GM23248 (cell line): ENCODE measurements around the gene DIPK1B. TPM values are rescaled to one million over a fixed set of nuclear protein-coding genes. Genes with fewer than 3 reads are reported as not detected.

Experiments used
- DNase-seq: peaks from one replicate; pipeline ENCODE4 v3.0.0-alpha.2; 2015
- H2AFZ ChIP-seq: fragments of 200-600 bp; sonication (generic); 2 replicates; pipeline ENCODE4 v1.6.1; 2016; ENCODE audit warnings: antibody characterized with exemption
- H3F3A ChIP-seq: fragments of 200-600 bp; sonication (generic); 2 replicates; pipeline ENCODE4 v1.6.1; 2016; ENCODE audit warnings: mild to moderate bottlenecking, antibody characterized with exemption, mixed run types; ENCODE audit not compliant: insufficient read depth
- H3K27ac ChIP-seq: fragments of 200-600 bp; sonication (generic); 2 replicates; pipeline ENCODE4 v1.5.1; 2016; ENCODE audit warnings: mild to moderate bottlenecking
- H3K27me3 ChIP-seq: fragments of 200-600 bp; sonication (generic); replicated peaks from 2 replicates; pipeline ENCODE4 v1.6.1; 2016; ENCODE audit warnings: mild to moderate bottlenecking; ENCODE audit not compliant: insufficient read depth
- H3K36me3 ChIP-seq: fragments of 200-600 bp; sonication (generic); 2 replicates; pipeline ENCODE4 v1.6.1; 2016; ENCODE audit warnings: low read depth, mild to moderate bottlenecking
- H3K4me1 ChIP-seq: fragments of 200-600 bp; sonication (generic); 2 replicates; pipeline ENCODE4 v1.6.1; 2016; ENCODE audit warnings: mild to moderate bottlenecking; ENCODE audit not compliant: insufficient read depth
- H3K4me2 ChIP-seq: fragments of 200-600 bp; sonication (generic); one replicate; pipeline ENCODE4 v1.6.1; 2016; ENCODE audit warnings: mild to moderate bottlenecking; ENCODE audit not compliant: unreplicated experiment
- H3K4me3 ChIP-seq: fragments of 200-600 bp; sonication (generic); 2 replicates; pipeline ENCODE4 v1.5.1; 2016; ENCODE audit warnings: mild to moderate bottlenecking
- H3K79me2 ChIP-seq: fragments of 200-600 bp; sonication (generic); 2 replicates; pipeline ENCODE4 v1.6.1; 2016; ENCODE audit warnings: mild to moderate bottlenecking; ENCODE audit not compliant: insufficient read depth
- H3K9ac ChIP-seq: fragments of 200-600 bp; sonication (generic); 2 replicates; pipeline ENCODE4 v1.6.1; 2016; ENCODE audit warnings: mild to moderate bottlenecking
- H3K9me2 ChIP-seq: fragments of 200-600 bp; sonication (generic); 2 replicates; pipeline ENCODE4 v1.6.1; 2016; ENCODE audit warnings: mixed run types, mild to moderate bottlenecking, moderate library complexity; ENCODE audit not compliant: insufficient read depth
- H3K9me3 ChIP-seq: fragments of 200-600 bp; sonication (generic); one replicate; pipeline ENCODE4 v1.6.1; 2017; ENCODE audit warnings: low read depth
- H4K20me1 ChIP-seq: fragments of 200-600 bp; sonication (generic); 2 replicates; pipeline ENCODE4 v1.6.0; 2016; ENCODE audit not compliant: insufficient read depth
- EZH2 ChIP-seq: fragments of 200-600 bp; sonication (generic); IDR thresholded peaks from 2 replicates; pipeline ENCODE4 v1.6.1; 2018; ENCODE audit warnings: antibody characterized with exemption, mild to moderate bottlenecking; ENCODE audit not compliant: insufficient read depth, poor library complexity, severe bottlenecking
- EZH2phosphoT487 ChIP-seq: fragments of 200-600 bp; sonication (generic); IDR thresholded peaks from 2 replicates; pipeline ENCODE4 v1.6.1; 2018; ENCODE audit warnings: antibody characterized with exemption, moderate library complexity, mild to moderate bottlenecking, low read depth; ENCODE audit not compliant: insufficient read depth
- WGBS, 2 experiments: methylation state at CpG; one replicate each; pipeline ENCODE4 v1.1.6; 2015 to 2017; ENCODE audit warnings: low lambda C conversion rate in 2 of 2, low coverage in 1 of 2; ENCODE audit errors: missing lambda C conversion rate in 2 of 2; 5-methylcytosine and 5-hydroxymethylcytosine counted together
- in situ Hi-C: fragments of 300-500 bp; cut with MboI; formaldehyde crosslinking; loops from 2 replicates; pipeline ENCODE4 v1.15.0; 2020
- polyA plus RNA-seq: library from polyadenylated mRNA; unstranded; fragments of >200 nt; fragmentation: Nextera tagmentation; extraction: Ambion mirVana; gene quantifications from 2 replicates; pipeline ENCODE4 v1.2.1, GENCODE V29; 2016
- total RNA-seq: library from RNA; depleted of rRNA; stranded (reverse); fragments of >200 nt; shearing (Covaris generic); gene quantifications from 2 replicates; pipeline ENCODE4 v1.2.3, GENCODE V29; 2014

DIPK1B gene
- total and polyA plus RNA-seq, 2 experiments from 2014 or later, result not detected

DNA sequence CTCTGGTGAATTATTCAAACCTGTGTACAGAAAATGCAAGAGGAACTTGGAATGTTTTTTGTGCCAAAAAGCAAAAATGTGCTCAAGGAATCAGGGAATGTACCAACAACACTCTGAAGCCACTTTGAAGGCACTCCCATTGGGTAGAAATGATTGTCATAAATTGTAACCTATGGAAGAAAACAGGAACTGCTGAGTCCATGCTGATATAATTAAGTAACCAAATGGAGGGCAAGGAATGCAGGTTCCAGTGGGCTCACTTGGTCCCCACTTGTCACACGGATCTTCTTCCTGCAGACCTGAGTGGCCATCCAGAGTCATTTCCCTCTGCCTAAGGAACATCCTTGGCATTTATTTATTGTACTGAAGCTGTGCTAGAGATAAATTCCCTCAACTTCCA, 38.9 kb downstream of the DIPK1B start:
- no peaks in the 10 kb centered on the region for H3K27me3 ChIP-seq
- H3K4me1 ChIP-seq, result no peaks in the 10 kb centered on the region
- H3K36me3 ChIP-seq, result no peaks in the 10 kb centered on the region
- H3K4me3 ChIP-seq, result no peak overlapping the region
- peaks cover 10% of the 10 kb centered on the region for H3F3A ChIP-seq
- no peaks in the 10 kb centered on the region for H3K9me2 ChIP-seq
- in situ Hi-C loops, result no loop called here
- 88 to 92% methylated on average over 1 of the region's 1 CpG for WGBS, 2 experiments
- no peak overlapping the region for H3K27ac ChIP-seq
- TF ChIP-seq EZH2phosphoT487 (no peak), EZH2 (no peak)
- no peak for DNase-seq
- H3K9me3 ChIP-seq, result no peaks in the 10 kb centered on the region
- no peak overlapping the region for H3K4me2 ChIP-seq
- no peaks in the 10 kb centered on the region for H3K79me2 ChIP-seq
- no peak overlapping the region for H2AFZ ChIP-seq
- H3K9ac ChIP-seq, result no peak overlapping the region
- no peaks in the 10 kb centered on the region for H4K20me1 ChIP-seq

DNA sequence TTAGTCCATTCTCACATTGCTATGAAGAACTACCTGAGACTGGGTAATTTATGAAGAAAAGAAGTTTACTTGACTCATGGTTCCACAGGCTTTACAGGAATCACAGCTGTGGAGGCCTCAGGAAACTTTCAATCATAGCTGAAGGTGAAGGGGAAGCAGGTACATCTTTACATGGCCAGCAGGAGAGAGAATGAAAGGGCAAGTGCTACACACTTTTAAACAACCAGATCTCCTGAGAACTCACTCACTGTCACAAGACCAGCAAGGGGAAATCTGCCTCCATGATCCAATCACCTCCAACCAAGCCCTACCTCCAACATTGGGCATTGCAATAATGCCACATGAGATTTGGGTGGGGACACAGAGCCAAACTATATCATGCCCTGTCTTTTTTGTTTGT, 39.4 kb downstream of the DIPK1B start:
- no peaks in the 10 kb centered on the region for H3K27me3 ChIP-seq
- H3K9ac ChIP-seq, result no peak overlapping the region
- in situ Hi-C loops, result no loop called here
- no peaks in the 10 kb centered on the region for H3K9me3 ChIP-seq
- no peaks in the 10 kb centered on the region for H3K79me2 ChIP-seq
- no peaks in the 10 kb centered on the region for H3K4me1 ChIP-seq
- TF ChIP-seq EZH2phosphoT487 (no peak), EZH2 (no peak)
- H3F3A ChIP-seq, result peaks cover 10% of the 10 kb centered on the region
- H4K20me1 ChIP-seq, result no peaks in the 10 kb centered on the region
- no peak overlapping the region for H2AFZ ChIP-seq
- H3K4me3 ChIP-seq, result no peak overlapping the region
- DNase-seq, result no peak
- no peak overlapping the region for H3K4me2 ChIP-seq
- H3K36me3 ChIP-seq, result no peaks in the 10 kb centered on the region
- no peak overlapping the region for H3K27ac ChIP-seq
- no peaks in the 10 kb centered on the region for H3K9me2 ChIP-seq

DNA sequence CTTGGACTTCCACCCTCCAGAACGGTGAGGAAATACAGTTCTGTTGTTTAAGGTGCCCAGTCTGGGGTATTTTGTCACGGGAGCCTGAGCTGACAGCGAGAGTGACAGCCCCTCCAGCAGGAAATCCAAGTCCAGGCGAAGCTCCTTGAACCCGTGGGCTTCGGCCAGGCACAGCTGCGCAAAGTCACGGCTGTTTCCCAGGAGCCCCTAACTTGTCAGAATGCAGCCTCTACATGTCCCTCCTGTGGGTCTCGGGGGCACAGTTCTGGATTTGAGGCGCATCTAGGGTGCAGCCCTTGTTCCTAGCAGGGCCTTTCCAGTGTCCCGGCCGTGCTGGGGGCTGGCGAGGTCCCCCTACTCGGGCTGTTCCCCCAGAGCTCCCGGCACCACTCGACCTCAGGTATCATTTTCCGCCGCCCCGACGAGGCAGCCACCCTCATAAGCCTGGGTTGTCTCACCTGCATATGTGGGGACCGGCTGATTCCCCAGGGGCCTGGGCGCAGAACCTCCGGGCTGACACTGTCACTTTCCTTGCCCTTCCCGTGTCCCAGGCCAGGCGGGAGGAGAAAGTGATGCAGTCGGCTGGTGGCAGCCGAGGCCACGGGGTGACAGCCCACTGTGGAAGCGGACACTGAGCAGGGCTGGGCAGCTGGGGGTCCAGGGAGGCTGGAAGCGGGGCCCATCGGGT, 41.1 kb downstream of the DIPK1B start:
- TF ChIP-seq EZH2phosphoT487 (no peak), EZH2 (no peak)

DNA sequence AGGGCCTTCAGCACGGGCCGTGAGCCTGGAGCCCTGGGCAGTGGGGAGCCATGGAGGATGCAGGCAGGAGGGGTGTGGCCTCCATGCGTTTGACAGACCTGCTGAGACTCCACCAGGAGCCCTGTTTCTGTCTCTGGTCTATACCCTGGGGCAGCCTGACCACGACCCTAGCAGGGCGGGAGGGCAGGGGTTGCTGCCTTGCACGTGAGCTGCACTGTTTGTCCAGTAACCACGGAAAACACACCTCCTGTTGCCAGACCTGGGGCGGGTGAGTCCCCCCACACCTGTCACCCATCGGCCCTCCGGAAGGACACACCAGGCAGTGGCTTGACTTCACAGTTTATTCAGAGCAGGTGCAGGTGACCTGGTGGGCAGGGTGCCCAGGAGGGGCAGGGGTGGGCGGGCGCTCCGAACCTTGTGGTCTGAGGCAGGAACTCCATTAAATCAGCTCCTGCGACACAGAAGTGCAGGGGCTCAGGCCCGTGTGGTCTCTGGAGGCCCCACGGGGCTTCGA, 41.7 kb downstream of the DIPK1B start:
- Histone ChIP-seq H3K9me2 (no peaks in the 10 kb centered on the region), H4K20me1 (no peaks in the 10 kb centered on the region), H3K36me3 (no peaks in the 10 kb centered on the region), H3K4me2 (no peak overlapping the region), H3K27me3 (no peaks in the 10 kb centered on the region), H2AFZ (no peak overlapping the region), H3K4me1 (no peaks in the 10 kb centered on the region), H3K27ac (no peak overlapping the region), H3K9me3 (no peaks in the 10 kb centered on the region), H3K4me3 (no peak overlapping the region), H3K79me2 (no peaks in the 10 kb centered on the region), H3F3A (peaks cover 10% of the 10 kb centered on the region), H3K9ac (no peak overlapping the region)
- WGBS, 2 experiments, result 47 to 55% methylated on average over 11 to 17 of the region's 17 CpGs
- TF ChIP-seq EZH2 (no peak), EZH2phosphoT487 (no peak)
- no peak for DNase-seq
- in situ Hi-C loops, result no loop called here

More for the DNA sequence above, 41.1 kb downstream of the DIPK1B start:
- H3K4me1 ChIP-seq, result no peaks in the 10 kb centered on the region
- no peaks in the 10 kb centered on the region for H3K79me2 ChIP-seq
- no peak overlapping the region for H3K27ac ChIP-seq
- H3K4me3 ChIP-seq, result no peak overlapping the region
- no peak overlapping the region for H2AFZ ChIP-seq
- WGBS, 2 experiments, result 73 to 76% methylated on average over 30 of the region's 31 CpGs
- no peaks in the 10 kb centered on the region for H3K9me3 ChIP-seq
- H4K20me1 ChIP-seq, result no peaks in the 10 kb centered on the region
- H3K4me2 ChIP-seq, result no peak overlapping the region
- H3K9ac ChIP-seq, result no peak overlapping the region
- peaks cover 10% of the 10 kb centered on the region for H3F3A ChIP-seq
- H3K9me2 ChIP-seq, result no peaks in the 10 kb centered on the region
- H3K36me3 ChIP-seq, result no peaks in the 10 kb centered on the region
- H3K27me3 ChIP-seq, result no peaks in the 10 kb centered on the region
- in situ Hi-C loops, result no loop called here
- DNase-seq, result no peak
